GM04503 (cell line): ENCODE data around the gene CCDC201.
"Not testable (repeated sequence)": the region's sequence is repeated elsewhere in the genome, so short reads cannot be mapped to it uniquely, and the experiment has no call there.

Experiments
- DNase-seq: peaks from one replicate; pipeline ENCODE4 v3.0.0-alpha.2; 2012; ENCODE audit warnings: low read depth

The CCDC201 gene

DNA sequence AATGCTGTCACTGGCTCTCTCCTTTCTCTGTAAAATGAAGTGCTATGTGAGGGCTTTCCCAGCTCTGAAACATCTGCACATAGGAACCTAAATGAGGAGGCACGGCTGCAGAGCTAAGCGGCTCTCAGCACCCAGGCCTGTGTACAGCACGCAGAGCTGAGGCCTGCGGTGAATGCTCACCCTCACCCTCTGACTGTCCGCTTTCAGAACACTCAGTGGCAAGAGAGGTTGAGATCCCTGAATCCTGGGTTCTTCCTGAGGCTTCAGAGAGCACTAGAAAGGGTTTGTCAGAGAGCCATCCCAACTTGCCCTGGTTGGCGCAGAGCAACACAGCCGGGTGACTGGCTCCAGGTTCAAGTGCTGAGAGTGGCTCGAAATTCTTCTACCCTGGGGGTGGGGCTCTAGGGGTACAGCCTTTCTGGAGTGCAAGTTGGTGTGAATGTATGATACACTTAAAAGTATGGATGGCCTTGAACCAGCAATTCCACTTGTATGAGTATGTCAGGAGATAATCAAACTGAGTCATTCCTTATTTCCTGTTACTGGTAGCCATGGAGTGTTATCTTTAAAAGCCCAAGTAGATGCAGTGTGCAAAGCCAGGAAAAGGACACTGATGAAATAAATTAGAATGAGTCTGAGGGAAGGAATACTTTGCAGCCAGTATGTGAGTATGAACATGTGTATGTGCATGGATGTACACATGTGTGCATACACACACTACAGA is 1.7 kb upstream of the CCDC201 start:
- DNase-seq, result peak; percentile 66

DNA sequence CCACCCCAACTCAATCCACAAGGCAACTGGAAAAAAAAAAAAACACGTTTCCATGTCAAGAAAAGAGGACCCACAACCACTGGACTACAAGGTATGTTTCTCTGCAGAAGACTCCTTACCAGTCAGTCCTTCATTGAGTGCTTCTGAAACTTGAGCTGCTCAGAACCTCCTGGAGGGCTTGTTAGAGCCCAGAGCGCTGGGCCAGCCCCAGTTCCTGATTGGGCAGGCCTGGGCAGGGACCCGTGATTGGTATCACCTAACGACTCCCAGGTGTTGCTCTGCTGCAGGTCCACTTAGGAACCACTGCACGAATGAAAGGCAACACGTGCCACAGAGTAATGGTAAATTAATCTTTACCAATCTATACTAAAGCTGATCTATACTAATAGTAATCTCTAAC is 473 bp upstream of the CCDC201 start:
- no peak for DNase-seq

DNA sequence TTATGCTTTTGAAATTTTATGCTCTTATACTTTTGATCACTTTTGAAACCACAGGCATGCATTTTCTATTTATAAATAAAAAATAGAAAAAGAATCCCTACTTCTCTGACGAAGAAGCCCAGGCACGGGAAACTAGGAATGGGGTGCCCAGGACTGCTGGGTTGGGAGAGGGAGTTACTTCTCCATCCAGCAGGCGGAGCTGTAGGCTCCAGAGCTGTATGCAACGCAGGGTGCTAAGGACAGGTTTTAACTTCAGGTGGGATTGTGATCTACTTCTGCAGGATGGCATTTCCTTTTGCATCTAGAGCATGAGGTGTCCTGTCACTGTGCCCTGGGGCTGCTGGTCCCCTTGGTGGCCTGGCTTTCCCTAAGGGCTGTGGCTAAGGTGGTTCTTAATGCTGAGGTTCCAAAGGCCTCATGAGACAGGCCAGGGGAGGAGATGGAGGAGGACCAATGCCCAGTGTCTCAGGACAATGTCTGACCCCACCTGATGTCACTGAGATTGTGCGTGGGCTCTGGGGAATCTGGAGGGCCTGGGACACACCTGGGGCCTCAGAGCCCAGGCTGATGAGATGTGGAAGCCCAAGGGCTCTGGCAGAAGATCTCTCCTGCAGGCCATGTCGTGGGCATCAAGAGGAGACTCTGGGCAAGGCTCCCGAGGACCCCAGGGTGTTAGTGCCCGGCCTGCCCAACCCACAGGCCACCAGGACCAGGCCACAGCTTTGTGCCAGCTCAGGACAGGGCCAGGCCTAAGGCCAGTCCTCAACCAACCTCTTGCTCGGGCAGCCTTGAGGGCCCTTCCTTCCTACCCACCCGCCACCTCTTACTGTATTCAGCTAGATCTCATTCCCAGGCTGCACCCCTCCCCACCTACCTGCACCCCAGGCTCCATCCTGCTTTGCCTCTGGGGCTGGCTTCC is 507 bp downstream of the CCDC201 start:
- DNase-seq, result no peak

DNA sequence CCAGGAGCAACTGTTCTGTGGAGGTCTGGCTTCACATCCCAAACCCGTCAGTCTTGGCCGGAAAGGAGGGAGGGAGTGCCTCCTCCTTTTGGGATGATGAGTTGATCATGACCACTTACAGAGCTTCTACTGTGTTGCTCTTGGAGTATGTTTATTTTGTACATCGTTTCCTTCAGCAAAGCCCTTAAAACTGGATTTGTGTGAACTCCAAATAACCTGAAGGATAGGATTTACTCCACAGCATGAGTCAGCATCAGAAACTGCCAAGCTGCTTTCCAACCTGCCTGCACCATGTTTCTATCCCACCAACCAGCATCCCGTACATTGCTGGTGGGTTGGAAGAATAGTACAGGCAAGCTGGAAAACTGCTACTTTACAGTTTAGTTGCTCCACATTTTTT is 3.5 kb downstream of the CCDC201 start:
- DNase-seq, result no peak

DNA sequence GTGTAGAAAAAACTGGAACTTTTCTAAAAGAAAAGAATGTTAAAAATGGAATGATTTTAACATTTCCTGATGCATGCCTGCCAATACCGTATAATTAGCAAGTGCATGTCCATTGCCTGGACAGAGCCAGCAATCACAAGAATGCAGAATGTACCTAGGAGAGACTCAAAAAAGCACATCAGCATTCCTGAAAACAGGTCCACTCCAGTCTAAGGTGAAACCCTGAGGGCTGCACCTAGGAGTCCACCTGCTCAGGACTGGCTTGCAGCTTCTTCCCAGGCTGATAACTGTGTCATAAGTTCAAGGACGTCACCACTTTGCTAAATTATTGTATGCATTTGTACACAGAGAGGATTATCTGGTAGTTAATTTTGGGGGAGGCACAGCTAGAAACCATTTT is 5.4 kb downstream of the CCDC201 start:
- no peak for DNase-seq

DNA sequence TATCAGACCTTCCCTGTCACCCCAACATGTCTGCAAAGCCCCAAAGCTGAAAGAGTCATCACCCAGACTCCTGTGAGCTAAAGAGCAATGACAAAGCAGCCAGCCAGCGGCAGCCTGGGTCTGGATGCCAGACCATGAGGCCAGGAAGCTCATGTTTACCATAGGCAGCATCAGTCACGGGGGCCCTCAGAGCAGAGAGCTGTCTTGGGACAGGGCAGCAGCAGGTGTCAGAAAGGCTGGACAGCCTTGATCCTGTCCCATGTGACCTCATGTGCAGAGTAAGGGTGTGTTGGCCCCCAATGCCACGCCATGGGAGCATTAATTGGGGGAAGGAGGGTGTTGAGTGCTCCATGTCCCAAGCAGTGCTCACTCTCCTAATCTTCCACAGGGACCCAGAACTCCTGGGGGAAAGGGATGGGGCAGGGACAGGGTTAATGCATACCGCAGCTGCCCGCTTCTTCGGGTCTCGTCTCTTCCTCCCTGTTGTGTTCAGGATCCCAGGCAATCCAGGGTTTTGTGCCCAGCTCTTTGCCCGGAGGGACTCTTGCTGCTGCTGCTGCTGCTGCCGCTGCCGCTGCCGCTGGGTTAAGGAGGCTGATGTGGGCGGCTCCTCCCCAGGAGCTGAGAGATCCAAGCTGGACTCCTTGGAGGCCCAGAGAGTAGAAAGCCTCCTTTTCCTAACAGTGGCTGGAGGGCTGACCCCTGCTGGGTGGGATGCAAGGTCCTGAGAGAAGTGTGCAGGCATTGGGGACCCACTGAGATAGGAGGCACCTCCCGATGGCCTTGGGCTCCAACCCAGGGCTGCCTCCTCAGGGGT is 7.1 kb downstream of the CCDC201 start:
- DNase-seq, result no peak

DNA sequence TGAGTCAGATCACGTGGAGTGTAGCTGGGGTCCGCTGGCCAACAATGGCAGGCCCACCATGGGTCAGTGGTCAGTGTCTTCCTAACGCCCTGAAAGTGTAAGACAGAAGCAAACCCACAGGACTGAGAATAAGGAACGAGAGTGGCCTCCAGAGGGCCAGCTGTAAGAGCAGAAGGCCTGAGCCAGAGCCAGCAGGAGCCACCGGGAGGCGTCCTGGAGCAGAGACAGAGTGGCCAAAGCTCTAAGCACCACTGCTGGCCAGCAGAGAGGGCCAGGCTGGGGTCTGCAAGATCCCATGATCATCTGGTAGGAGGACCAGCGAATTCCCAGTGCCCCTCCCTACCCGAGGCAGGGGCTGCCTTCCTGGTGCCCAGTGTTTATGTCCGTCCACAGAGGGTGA is 9.2 kb downstream of the CCDC201 start:
- no peak for DNase-seq

DNA sequence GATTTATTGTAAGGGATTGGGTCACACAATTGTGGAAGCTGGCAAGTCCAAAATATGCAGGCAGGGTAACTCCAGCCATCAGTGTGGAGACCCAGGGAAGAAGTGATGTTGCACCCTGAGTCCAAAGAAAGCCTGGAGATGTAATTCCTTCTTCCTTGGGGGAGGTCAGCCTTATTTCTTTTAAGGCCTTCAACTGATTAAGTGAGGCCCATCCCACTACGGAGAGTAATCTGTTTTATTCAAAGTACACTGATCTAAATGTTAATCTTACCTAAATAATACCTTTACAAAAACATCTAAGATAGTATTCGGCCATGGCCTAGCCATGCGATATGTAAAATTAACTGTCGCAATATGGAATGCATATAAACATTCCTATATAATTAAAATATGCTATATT is 16.0 kb downstream of the CCDC201 start:
- not testable (repeated sequence) for DNase-seq

DNA sequence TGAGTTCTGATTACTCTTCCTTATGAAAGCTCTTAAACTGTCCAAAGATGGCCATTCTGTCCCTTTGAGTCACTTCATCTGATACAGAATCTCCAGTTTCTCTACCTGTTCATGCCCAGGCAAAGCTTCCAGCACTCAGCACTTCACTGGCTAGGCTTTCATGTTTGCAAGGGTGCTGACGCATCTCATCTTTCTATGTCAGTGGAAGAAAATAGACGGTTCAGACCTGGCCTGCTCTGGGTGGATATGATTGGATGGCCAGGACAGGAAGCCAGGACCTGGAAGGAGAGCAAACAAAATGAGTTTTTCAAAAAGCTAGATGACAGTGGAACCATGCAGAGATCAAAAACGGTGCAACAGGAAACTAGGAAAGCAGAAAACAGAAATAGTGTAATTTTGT is 17.2 kb downstream of the CCDC201 start:
- DNase-seq, result not testable (repeated sequence)

DNA sequence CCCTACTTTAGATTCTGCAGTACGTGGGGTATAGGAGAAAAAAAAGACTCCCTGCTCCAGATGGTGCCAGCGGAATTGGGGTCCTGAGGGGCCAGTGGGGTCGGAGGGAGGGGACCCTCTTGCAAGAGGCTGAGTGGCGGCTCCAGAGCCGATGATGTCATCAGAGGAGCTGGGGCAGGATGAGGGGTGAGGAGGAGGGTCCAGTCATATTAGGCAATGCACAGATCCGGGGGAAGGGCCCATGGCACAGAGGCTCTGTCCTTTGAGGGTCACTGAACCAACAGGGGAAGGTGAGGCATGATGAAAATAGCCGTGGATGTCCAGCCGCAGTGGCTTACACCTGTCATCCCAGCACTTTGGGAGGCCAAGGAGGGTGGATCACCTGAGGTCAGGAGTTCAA is 19.4 kb downstream of the CCDC201 start:
- not testable (repeated sequence) for DNase-seq

DNA sequence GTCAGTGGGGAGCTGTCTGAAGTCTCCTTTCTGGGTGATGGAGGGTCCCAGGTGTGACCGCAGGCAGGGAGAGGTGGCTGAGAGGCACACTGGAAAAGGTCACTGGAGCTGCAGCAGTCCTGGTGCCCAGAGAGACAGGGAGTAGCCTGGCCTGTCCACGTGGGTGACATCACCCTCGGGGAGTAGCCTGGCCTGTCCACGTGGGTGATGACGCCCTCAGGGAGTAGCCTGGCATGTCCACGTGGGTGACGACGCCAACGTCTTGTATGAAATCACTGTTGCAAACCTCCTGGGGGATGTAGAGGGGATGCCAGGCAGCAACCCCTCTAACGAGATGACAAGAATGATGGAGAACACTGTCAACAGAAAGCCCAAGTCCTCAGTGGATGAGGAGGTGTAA is 19.9 kb downstream of the CCDC201 start:
- DNase-seq, result not testable (repeated sequence)

DNA sequence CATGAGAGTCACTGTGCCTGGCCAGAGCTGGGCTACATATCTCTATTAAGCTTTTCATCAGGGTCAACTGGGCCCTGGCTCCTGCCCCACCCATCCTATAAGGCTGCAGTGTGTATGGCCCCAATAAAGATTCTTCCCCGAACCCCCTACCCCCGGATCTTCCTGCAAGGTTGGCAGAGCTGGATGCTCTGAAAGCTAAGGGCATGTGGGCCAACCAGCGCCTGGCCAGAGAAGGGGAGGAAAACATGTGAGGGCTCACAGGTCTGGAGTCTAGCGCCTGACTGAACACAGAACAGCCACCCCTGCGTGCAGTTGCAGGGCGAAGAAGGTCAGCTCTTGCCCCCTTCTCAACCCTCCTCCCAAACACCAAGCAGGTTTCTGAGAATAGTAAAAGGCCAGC is 24.1 kb downstream of the CCDC201 start:
- DNase-seq, result not testable (repeated sequence)

DNA sequence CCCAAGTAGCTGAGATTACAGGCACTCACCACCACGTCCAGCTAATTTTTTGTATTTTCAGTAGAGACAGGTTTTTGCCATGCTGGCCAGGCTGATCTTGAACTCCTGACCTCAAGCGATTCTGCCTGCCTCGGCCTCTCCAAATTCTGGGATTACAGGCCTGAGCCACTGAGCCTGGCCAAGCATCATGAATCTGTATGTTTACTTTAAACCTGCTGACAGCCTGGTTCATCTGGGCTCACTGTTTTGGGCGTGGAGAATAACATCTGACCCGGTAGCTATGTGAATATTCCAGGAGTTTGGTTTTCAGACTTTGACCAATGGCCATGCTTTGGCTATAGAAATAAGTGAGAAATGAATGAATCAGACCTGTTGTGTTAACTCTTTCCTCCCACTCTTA is 26.3 kb downstream of the CCDC201 start:
- DNase-seq, result not testable (repeated sequence)

DNA sequence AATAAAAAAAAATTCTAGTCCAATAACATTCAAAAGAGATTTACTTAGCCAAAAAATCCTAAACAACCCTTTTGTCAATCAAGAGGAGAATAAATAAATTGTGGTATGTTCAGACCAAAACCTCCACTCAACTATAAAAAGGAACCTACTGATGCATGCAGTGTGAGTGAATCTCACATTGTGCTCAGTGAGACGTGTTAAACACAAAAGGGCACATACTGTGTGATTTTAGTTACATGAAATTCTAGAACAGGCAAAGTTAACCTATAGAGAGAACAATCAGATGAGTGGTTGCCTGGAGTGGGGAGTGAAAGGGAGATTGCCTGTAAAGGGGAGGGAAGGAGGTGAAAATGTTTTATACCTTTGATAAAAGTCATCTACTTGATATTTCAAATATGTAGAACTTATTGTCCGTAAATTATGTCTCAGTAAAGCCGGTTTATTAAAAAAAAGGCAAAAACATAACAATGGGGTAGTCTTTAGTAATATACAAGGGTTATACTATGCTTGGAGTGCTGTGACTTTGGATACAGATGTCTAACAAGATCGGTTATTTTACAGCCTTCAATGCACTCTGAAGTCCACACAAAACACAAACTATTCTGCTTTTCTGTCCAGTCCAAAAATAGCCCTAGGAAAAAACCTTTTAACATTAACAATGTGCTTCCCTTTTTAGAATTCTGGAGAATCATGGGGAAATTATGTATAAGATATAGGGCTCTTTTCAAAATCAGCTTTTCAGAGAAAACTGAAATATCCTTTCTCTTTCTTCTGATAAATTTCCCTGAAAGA is 30.8 kb downstream of the CCDC201 start:
- DNase-seq, result not testable (repeated sequence)

DNA sequence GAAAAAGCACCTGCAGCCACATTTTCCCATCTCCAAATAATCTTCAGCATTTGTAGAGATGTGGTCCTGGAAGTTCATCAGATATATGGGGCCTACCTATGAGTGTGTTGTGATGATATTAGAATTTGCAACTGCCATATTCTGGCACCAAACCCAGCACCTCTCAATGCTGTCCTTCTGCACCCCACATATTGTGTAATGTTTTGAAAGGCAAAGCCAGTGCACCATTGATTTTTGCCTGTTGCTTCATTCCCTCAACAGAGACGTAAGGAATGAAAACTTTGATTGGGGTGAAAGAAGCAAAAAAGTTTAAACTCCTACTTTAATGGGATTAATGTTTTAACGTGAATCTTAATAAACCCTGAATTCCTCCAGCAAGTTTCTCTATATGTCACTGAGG is 34.0 kb downstream of the CCDC201 start:
- DNase-seq, result not testable (repeated sequence)

DNA sequence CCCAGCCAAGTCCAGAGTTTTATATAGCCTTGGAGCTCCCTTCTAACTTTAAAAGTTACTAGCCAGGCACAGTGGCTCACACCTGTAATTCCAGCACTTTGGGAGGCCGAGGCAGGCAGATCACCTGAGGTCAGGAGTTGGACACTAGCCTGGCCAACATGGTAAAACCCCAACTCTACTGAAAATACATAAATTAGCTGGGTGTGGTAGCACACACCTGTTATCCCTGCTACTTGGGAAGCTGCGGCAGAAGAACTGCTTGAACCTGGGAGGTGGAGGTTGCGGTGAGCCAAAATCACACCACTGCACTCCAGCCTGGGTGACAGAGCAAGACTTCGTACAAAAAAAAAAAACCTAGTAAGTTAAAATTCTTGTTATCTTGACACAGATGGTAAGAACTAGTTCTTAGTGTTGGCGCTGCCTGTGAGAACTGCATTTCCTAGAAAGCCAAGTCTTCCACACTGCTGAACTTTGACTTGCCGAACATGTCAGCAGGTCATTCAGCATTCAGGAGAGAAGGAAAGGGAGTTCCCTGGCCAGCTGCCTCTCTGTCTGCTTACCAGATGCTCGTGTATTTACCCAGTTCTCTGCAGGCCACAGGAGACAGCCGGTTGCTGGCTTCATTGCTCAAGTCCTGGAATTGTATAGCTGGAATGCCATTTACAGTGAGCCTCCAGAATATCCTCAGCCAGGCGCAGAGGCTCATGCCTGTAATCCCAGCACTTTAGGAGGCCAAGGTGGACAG is 40.3 kb downstream of the CCDC201 start:
- DNase-seq, result peak; percentile 37

DNA sequence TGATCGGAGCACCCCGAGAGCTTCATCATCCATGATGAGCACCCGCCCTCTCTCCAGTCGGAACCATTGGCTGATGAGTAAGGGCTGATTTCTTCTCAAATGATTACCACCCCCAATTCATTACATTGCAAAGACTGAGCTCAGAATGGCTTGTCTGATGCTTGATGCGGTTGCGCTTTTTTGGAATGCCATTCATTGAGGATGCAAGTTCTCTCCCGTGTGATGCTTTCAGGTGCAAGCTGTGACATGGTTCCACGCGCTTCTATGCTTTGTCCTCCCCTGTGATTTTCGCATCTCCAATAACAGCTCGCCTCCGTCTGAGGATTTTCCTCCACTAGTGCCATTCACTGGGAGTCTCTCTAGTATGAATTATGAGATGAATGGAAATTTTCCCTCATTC is 43.0 kb downstream of the CCDC201 start:
- DNase-seq, result not testable (repeated sequence)

DNA sequence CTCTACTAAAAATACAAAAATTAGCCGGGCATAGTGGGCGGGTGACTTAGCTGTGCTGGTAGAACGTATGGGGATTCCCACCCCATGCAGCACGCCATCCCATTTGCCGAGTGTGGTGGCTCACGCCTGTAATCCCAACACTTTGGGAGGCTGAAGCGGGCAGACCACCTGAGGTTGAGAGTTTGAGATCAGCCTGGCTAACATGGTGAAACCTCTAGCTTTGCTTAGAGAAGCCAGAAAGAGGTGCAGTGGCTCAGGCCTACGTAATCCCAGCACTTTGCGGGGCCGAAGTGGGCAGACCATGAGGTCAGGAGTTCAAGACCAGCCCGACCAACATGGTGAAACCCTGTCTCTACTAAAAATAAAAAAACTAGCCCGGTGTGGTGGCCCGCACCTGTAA is 45.2 kb downstream of the CCDC201 start:
- DNase-seq, result not testable (repeated sequence)

DNA sequence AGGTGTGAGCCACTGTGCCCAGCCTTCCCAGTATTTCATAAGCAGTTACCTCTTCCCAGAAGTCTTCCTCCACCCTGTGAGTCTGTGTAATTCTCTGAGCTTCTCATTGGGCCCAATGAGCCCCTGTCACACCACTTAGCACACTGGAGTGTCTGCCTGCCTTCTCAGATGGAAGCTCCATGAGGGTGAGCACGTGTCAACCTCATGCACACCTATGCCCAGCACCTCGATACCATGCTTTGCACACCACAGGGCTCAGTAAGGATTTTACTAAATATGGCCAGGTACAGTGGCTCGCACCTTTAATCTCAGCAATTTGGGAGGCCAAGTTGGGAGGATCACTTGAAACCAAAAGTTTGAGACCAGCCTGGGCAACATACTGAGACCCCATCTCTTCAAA is 46.3 kb downstream of the CCDC201 start:
- not testable (repeated sequence) for DNase-seq

DNA sequence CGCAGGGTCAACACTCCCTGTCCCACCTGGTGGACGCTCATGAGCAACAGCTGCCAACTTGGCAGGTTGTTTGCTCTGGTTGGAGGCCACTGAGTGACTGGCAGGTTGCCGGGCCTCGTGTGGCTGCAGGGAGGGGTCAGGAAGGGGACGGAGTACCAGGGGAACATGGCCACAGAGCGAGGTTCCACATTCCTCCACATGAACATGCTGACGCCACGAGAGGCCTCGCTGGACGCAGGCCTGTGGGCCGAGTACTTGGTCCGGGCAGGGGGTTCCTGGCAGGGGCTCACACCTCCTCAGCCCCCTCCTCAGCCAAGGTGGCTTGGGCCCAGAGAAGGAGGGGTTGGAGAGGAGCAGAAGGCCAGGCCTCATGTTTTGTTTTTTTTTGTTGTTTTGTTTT is 54.1 kb downstream of the CCDC201 start:
- not testable (repeated sequence) for DNase-seq

DNA sequence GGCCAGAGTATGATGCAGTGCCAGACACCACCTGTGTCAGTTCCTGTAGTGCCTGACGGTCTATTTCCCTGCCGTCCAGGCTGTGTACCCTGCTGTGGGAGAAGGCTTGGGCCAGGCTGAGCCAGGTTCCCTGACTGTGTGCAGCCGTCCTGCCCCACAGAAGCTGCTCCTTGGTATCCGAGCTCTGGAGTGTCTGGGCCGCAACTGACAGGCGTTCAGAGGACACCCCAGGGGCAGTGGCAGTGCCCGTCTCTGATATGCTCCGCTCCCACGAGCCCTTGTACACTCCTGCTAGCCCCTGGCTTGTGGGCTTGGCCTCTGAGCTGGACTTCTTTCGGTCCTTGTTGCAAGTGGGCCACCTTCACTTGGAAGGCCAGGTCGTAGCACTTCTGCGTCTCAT is 55.0 kb downstream of the CCDC201 start:
- not testable (repeated sequence) for DNase-seq
